ENCODE results near the gene PCOLCE2. TPM values are rescaled to one million over a fixed set of nuclear protein-coding genes. Genes with fewer than 3 reads are reported as not detected.

Gene PCOLCE2
- total and polyA plus RNA-seq, 4 donors = 9.1 to 17.2 (median 13.3) TPM

DNA sequence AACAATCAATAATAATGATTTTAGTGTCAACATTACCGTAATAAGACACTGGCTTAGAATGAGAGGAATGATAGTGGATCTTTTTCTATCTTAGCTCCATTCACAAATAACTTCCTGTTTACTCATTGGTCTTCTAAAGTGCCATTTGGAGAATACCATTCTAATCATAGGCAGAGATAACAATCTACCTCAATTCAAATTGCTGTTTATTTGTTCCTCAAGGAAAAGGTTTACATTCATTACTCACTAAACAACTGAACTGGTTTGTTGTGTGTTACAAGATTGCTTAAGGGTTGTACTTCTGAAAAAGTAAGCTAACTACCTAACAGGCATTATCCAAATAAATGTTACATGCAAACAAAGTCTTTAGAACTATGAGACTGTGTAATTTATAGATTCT lies 8.1 kb upstream of the PCOLCE2 start:
- Histone ChIP-seq H3K27me3 (ENCODE audit: control insufficient read depth in 4 of 4, insufficient read depth in 4 of 4, low read length in 3 of 4) (no peaks in the 10 kb centered on the region), H3K4me1 (ENCODE audit: control insufficient read depth in 4 of 4, insufficient read depth in 4 of 4, low read length in 3 of 4) (peaks cover 0 to 2% (median 0%) of the 10 kb centered on the region in 4 donors), H3K9ac (ENCODE audit: low read depth in 1 of 2, low read length in 2 of 2) (no peak overlapping the region), H3K9me3 (ENCODE audit: control insufficient read depth in 4 of 4, low read length in 3 of 4) (no peaks in the 10 kb centered on the region), H3K4me3 (ENCODE audit: low read depth in 1 of 3, low read length in 3 of 3) (no peak overlapping the region), H3K36me3 (ENCODE audit: control insufficient read depth in 4 of 4, insufficient read depth in 3 of 4, low read depth in 1 of 4, low read length in 3 of 4) (no peaks in the 10 kb centered on the region), H3K27ac (ENCODE audit: low read depth in 1 of 2, low read length in 2 of 2) (no peak overlapping the region)
- TF ChIP-seq, protein P1, sequence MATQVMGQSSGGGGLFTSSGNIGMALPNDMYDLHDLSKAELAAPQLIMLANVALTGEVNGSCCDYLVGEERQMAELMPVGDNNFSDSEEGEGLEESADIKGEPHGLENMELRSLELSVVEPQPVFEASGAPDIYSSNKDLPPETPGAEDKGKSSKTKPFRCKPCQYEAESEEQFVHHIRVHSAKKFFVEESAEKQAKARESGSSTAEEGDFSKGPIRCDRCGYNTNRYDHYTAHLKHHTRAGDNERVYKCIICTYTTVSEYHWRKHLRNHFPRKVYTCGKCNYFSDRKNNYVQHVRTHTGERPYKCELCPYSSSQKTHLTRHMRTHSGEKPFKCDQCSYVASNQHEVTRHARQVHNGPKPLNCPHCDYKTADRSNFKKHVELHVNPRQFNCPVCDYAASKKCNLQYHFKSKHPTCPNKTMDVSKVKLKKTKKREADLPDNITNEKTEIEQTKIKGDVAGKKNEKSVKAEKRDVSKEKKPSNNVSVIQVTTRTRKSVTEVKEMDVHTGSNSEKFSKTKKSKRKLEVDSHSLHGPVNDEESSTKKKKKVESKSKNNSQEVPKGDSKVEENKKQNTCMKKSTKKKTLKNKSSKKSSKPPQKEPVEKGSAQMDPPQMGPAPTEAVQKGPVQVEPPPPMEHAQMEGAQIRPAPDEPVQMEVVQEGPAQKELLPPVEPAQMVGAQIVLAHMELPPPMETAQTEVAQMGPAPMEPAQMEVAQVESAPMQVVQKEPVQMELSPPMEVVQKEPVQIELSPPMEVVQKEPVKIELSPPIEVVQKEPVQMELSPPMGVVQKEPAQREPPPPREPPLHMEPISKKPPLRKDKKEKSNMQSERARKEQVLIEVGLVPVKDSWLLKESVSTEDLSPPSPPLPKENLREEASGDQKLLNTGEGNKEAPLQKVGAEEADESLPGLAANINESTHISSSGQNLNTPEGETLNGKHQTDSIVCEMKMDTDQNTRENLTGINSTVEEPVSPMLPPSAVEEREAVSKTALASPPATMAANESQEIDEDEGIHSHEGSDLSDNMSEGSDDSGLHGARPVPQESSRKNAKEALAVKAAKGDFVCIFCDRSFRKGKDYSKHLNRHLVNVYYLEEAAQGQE (IDR thresholded peaks at IDR 0.05) = no peak
- TF ChIP-seq FOXA1 (IDR thresholded peaks at IDR 0.05) = no peak
- TF ChIP-seq, protein P2, sequence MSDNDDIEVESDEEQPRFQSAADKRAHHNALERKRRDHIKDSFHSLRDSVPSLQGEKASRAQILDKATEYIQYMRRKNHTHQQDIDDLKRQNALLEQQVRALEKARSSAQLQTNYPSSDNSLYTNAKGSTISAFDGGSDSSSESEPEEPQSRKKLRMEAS (IDR thresholded peaks at IDR 0.05) = no peak
- no peak for TF ChIP-seq FOXA2 (IDR thresholded peaks at IDR 0.05)
- TF ChIP-seq RAD21 (IDR thresholded peaks at IDR 0.05) = no peak
- TF ChIP-seq TAF1 (conservative IDR thresholded peaks at IDR 0.05) = no peak
- TF ChIP-seq, protein P3, sequence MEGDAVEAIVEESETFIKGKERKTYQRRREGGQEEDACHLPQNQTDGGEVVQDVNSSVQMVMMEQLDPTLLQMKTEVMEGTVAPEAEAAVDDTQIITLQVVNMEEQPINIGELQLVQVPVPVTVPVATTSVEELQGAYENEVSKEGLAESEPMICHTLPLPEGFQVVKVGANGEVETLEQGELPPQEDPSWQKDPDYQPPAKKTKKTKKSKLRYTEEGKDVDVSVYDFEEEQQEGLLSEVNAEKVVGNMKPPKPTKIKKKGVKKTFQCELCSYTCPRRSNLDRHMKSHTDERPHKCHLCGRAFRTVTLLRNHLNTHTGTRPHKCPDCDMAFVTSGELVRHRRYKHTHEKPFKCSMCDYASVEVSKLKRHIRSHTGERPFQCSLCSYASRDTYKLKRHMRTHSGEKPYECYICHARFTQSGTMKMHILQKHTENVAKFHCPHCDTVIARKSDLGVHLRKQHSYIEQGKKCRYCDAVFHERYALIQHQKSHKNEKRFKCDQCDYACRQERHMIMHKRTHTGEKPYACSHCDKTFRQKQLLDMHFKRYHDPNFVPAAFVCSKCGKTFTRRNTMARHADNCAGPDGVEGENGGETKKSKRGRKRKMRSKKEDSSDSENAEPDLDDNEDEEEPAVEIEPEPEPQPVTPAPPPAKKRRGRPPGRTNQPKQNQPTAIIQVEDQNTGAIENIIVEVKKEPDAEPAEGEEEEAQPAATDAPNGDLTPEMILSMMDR (IDR thresholded peaks at IDR 0.05; ENCODE audit: low read depth, low read length, missing input control) = no peak
- TF ChIP-seq RXRA (IDR thresholded peaks at IDR 0.05) = no peak
- TF ChIP-seq NR2F2 (IDR thresholded peaks at IDR 0.05) = no peak
- TF ChIP-seq HNF4G (IDR thresholded peaks at IDR 0.05) = no peak
- no peak for TF ChIP-seq EGR1 (IDR thresholded peaks at IDR 0.05; ENCODE audit: low read depth in 2 of 2)
- TF ChIP-seq, protein P4, sequence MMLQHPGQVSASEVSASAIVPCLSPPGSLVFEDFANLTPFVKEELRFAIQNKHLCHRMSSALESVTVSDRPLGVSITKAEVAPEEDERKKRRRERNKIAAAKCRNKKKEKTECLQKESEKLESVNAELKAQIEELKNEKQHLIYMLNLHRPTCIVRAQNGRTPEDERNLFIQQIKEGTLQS (IDR thresholded peaks at IDR 0.05) = no peak
- no peak for TF ChIP-seq GABPA (IDR thresholded peaks at IDR 0.05 in 1 of 2, conservative IDR thresholded peaks at IDR 0.05 in 1 of 2)
- TF ChIP-seq SP1 (IDR thresholded peaks at IDR 0.05) = no peak
- TF ChIP-seq YY1 (IDR thresholded peaks at IDR 0.05) = no peak
- TF ChIP-seq HNF4A (conservative IDR thresholded peaks at IDR 0.05) = no peak
- 41% methylated on average over 1 of the region's 1 CpG for WGBS
- no peak for DNase-seq (ENCODE audit: low spot score)

DNA sequence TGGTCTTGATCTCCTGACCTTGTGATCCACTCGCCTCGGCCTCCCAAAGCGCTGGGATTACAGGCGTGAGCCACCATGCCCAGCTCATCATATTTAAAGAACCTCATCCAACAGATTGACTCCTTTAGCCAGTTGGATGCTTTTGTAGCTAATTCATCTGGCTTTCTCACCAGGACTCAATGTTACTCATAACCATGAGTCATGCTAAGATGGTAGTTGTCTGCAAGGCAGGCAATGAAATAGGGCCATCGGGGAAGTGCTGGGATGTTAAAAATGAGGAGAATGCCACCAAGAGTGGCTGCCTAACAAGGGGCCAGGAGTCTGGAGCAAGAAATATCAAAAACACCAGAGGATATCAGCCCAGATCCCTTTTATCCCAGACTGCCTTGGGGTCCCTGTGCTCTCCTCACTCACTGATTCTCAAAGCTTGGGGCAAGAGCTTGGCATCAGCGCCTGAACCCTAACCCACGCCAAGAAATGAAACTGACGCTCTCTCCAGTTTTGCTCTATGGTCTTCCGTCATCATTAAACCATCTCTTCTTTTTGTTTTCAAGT lies 7.4 kb upstream of the PCOLCE2 start:
- 95% methylated on average over 9 of the region's 9 CpGs for WGBS
- TF ChIP-seq RAD21 (IDR thresholded peaks at IDR 0.05) (no peak), TAF1 (conservative IDR thresholded peaks at IDR 0.05) (no peak)
- TF ChIP-seq, protein P1 (IDR thresholded peaks at IDR 0.05) = no peak
- no peak for DNase-seq (ENCODE audit: low spot score)

More for the DNA sequence above, 7.4 kb upstream of the PCOLCE2 start:
- peaks cover 0 to 2% (median 0%) of the 10 kb centered on the region in 4 donors for H3K4me1 ChIP-seq (ENCODE audit: control insufficient read depth in 4 of 4, insufficient read depth in 4 of 4, low read length in 3 of 4)
- H3K9ac ChIP-seq (ENCODE audit: low read depth in 1 of 2, low read length in 2 of 2) = no peak overlapping the region
- H3K27ac ChIP-seq (ENCODE audit: low read depth in 1 of 2, low read length in 2 of 2) = no peak overlapping the region
- no peaks in the 10 kb centered on the region for H3K36me3 ChIP-seq (ENCODE audit: control insufficient read depth in 4 of 4, insufficient read depth in 3 of 4, low read depth in 1 of 4, low read length in 3 of 4)
- H3K27me3 ChIP-seq (ENCODE audit: control insufficient read depth in 4 of 4, insufficient read depth in 4 of 4, low read length in 3 of 4) = no peaks in the 10 kb centered on the region
- no peaks in the 10 kb centered on the region for H3K9me3 ChIP-seq (ENCODE audit: control insufficient read depth in 4 of 4, low read length in 3 of 4)
- H3K4me3 ChIP-seq (ENCODE audit: low read depth in 1 of 3, low read length in 3 of 3) = no peak overlapping the region
